GM23338 (cell line): ENCODE results near the gene PRR35. TPM values are rescaled to one million over a fixed set of nuclear protein-coding genes. Genes with fewer than 3 reads are reported as not detected.

Experiments used
- ATAC-seq: fragments of 200-7000 bp; cut with Tn5 transposase; 3 replicates; pipeline ENCODE4 v1.9.1; 2020
- DNase-seq: peaks from one replicate; pipeline ENCODE4 v3.0.0-alpha.2; 2015; ENCODE audit warnings: low spot score
- H2AFZ ChIP-seq: fragments of 200-600 bp; sonication (generic); 2 replicates; pipeline ENCODE4 v1.8.0; 2016; ENCODE audit warnings: antibody characterized with exemption, mild to moderate bottlenecking, moderate library complexity
- H3F3A ChIP-seq: fragments of 200-600 bp; sonication (generic); replicated peaks from 2 replicates; pipeline ENCODE4 v1.8.0; 2017; ENCODE audit warnings: antibody characterized with exemption, mixed run types, low read depth
- H3K27ac ChIP-seq: fragments of 200-600 bp; sonication (generic); 2 replicates; pipeline ENCODE4 v1.6.1; 2016; ENCODE audit warnings: low read depth
- H3K27me3 ChIP-seq: fragments of 200-600 bp; sonication (generic); 2 replicates; pipeline ENCODE4 v1.8.0; 2016; ENCODE audit warnings: mild to moderate bottlenecking, mixed run types, moderate library complexity; ENCODE audit not compliant: insufficient read depth
- H3K36me3 ChIP-seq: fragments of 200-600 bp; sonication (generic); 2 replicates; pipeline ENCODE4 v1.8.0; 2016; ENCODE audit warnings: mild to moderate bottlenecking; ENCODE audit not compliant: insufficient read depth
- H3K4me1 ChIP-seq: fragments of 200-600 bp; sonication (generic); 2 replicates; pipeline ENCODE4 v1.8.0; 2016; ENCODE audit warnings: mild to moderate bottlenecking, moderate library complexity; ENCODE audit not compliant: insufficient read depth
- H3K4me2 ChIP-seq: fragments of 200-600 bp; sonication (generic); 2 replicates; pipeline ENCODE4 v1.7.1; 2017; ENCODE audit warnings: mixed run types
- H3K4me3 ChIP-seq: fragments of 200-600 bp; sonication (generic); 2 replicates; pipeline ENCODE4 v1.6.1; 2016; ENCODE audit warnings: mixed run types
- H3K79me2 ChIP-seq: fragments of 200-600 bp; sonication (generic); replicated peaks from 2 replicates; pipeline ENCODE4 v1.8.0; 2017; ENCODE audit warnings: mild to moderate bottlenecking; ENCODE audit not compliant: insufficient read depth
- H3K9me2 ChIP-seq: fragments of 200-600 bp; sonication (generic); 2 replicates; pipeline ENCODE4 v1.8.0; 2017; ENCODE audit not compliant: insufficient read depth
- H4K20me1 ChIP-seq: fragments of 200-600 bp; sonication (generic); replicated peaks from 2 replicates; pipeline ENCODE4 v1.8.0; 2017; ENCODE audit warnings: mild to moderate bottlenecking; ENCODE audit not compliant: insufficient read depth
- H3K27ac Mint-ChIP-seq: 2 replicates; pipeline ENCODE4 v1.8.0; 2020; ENCODE audit warnings: inconsistent platforms, mild to moderate bottlenecking, moderate library complexity, mixed read lengths
- H3K27me3 Mint-ChIP-seq: 3 replicates; pipeline ENCODE4 v1.8.0; 2022; ENCODE audit warnings: low read depth, mild to moderate bottlenecking, moderate library complexity, mixed read lengths, inconsistent platforms; ENCODE audit not compliant: insufficient read depth, poor library complexity
- H3K36me3 Mint-ChIP-seq: 3 replicates; pipeline ENCODE4 v1.8.0; 2021; ENCODE audit warnings: low read depth, mild to moderate bottlenecking, inconsistent platforms, moderate library complexity, mixed read lengths
- H3K4me1 Mint-ChIP-seq: 3 replicates; pipeline ENCODE4 v1.8.0; 2020; ENCODE audit warnings: mild to moderate bottlenecking, inconsistent platforms, mixed read lengths
- H3K4me3 Mint-ChIP-seq: 3 replicates; pipeline ENCODE4 v1.8.0; 2021; ENCODE audit warnings: moderate library complexity, mild to moderate bottlenecking, inconsistent platforms, mixed read lengths
- H3K9me3 Mint-ChIP-seq: 3 replicates; pipeline ENCODE4 v1.8.0; 2020; ENCODE audit warnings: moderate library complexity, mild to moderate bottlenecking, inconsistent platforms, mixed read lengths
- CREB1 ChIP-seq: fragments of 250-450 bp; sonication (Bioruptor Pico); IDR thresholded peaks from 2 replicates; pipeline ENCODE4 v1.5.0; 2020; ENCODE audit warnings: low read depth, mild to moderate bottlenecking, moderate library complexity
- EZH2 ChIP-seq: fragments of 200-600 bp; sonication (generic); IDR thresholded peaks from one replicate; pipeline ENCODE4 v1.8.0; 2017; ENCODE audit warnings: antibody characterized with exemption, mild to moderate bottlenecking, low read depth; ENCODE audit not compliant: unreplicated experiment
- EZH2phosphoT487 ChIP-seq: fragments of 200-600 bp; sonication (generic); IDR thresholded peaks from one replicate; pipeline ENCODE4 v1.8.1; 2018; ENCODE audit warnings: antibody characterized with exemption; ENCODE audit not compliant: unreplicated experiment
- NANOG ChIP-seq: IDR thresholded peaks from 2 replicates; pipeline ENCODE4 v1.6.1; 2016; ENCODE audit warnings: antibody characterized with exemption, borderline replicate concordance
- POLR2AphosphoS5 ChIP-seq: IDR thresholded peaks from 2 replicates; pipeline ENCODE4 v1.6.1; 2016; ENCODE audit warnings: antibody characterized with exemption, low read depth
- STAT1 ChIP-seq: IDR thresholded peaks from one replicate; pipeline ENCODE4 v1.6.1; 2016; ENCODE audit warnings: antibody characterized with exemption; ENCODE audit not compliant: unreplicated experiment
- ZNF114 ChIP-seq: fragments of 250-450 bp; sonication (Bioruptor Pico); IDR thresholded peaks from 2 replicates; pipeline ENCODE4 v1.5.0; 2020; ENCODE audit warnings: mild to moderate bottlenecking, moderate library complexity
- ZNF331 ChIP-seq: fragments of 250-450 bp; sonication (Bioruptor Pico); IDR thresholded peaks from 2 replicates; pipeline ENCODE4 v1.5.0; 2020; ENCODE audit warnings: low read depth, mild to moderate bottlenecking, moderate library complexity
- polyA plus RNA-seq: library from polyadenylated mRNA; unstranded; fragments of >200 nt; fragmentation: Nextera tagmentation; extraction: Ambion mirVana; gene quantifications from 2 replicates; pipeline ENCODE4 v1.2.1, GENCODE V29; 2016
- total RNA-seq: library from RNA; depleted of rRNA; stranded (reverse); fragments of >200 nt; shearing (Covaris generic); gene quantifications from 2 replicates; pipeline ENCODE4 v1.2.3, GENCODE V29; 2014
- TF ChIP-seq, protein P1 (sequence below), 2 experiments: fragments of 200-600 bp in 1 of 2; sonication (generic) in 1 of 2; conservative IDR thresholded peaks; 2 replicates each; pipeline versions ENCODE4 v1.5.1 to v1.6.1; 2016 to 2017; ENCODE audit warnings: antibody characterized with exemption in 2 of 2, low read depth in 2 of 2, mild to moderate bottlenecking in 2 of 2, moderate library complexity in 1 of 2
- TF ChIP-seq, protein P2 (sequence below): IDR thresholded peaks from 2 replicates; pipeline ENCODE4 v1.6.1; 2016; ENCODE audit warnings: antibody characterized with exemption
- TF ChIP-seq, protein P3 (sequence below): IDR thresholded peaks from one replicate; pipeline ENCODE4 v1.6.1; 2018; ENCODE audit warnings: antibody characterized with exemption; ENCODE audit not compliant: unreplicated experiment
- TF ChIP-seq, protein P4 (sequence below): fragments of 250-450 bp; sonication (Bioruptor Pico); IDR thresholded peaks from 2 replicates; pipeline ENCODE4 v1.5.0; 2020; ENCODE audit warnings: mild to moderate bottlenecking, moderate library complexity

PRR35 gene
- total and polyA plus RNA-seq, 2 experiments from 2014 or later = 0.32 to 1.4 TPM

GRCh38 chr16:580141-580945 is 20.1 kb downstream of the PRR35 start:
- H3K9me2 ChIP-seq = no peaks in the 10 kb centered on the region
- no peak overlapping the region for H3K4me3 ChIP-seq
- H3K4me3 Mint-ChIP-seq = no peak overlapping the region
- H3K4me2 ChIP-seq = no peak overlapping the region
- peaks cover 5% of the 10 kb centered on the region; the same call in 1 of the 2 replicates for H3K4me1 ChIP-seq
- peaks cover 1% of the 10 kb centered on the region; the same call in 1 of the 2 replicates for H3K27me3 ChIP-seq
- ATAC-seq = no peak
- H3K27ac ChIP-seq = no peak overlapping the region
- H3K27me3 Mint-ChIP-seq = peaks cover 4% of the 10 kb centered on the region
- no peaks in the 10 kb centered on the region for H3K36me3 Mint-ChIP-seq
- TF ChIP-seq POLR2AphosphoS5 (no peak), STAT1 (no peak), CREB1 (CRISPR knock-in tag) (no peak), NANOG (no peak), ZNF114 (no peak), EZH2 (no peak), ZNF331 (no peak), EZH2phosphoT487 (no peak)
- TF ChIP-seq, protein P1, sequence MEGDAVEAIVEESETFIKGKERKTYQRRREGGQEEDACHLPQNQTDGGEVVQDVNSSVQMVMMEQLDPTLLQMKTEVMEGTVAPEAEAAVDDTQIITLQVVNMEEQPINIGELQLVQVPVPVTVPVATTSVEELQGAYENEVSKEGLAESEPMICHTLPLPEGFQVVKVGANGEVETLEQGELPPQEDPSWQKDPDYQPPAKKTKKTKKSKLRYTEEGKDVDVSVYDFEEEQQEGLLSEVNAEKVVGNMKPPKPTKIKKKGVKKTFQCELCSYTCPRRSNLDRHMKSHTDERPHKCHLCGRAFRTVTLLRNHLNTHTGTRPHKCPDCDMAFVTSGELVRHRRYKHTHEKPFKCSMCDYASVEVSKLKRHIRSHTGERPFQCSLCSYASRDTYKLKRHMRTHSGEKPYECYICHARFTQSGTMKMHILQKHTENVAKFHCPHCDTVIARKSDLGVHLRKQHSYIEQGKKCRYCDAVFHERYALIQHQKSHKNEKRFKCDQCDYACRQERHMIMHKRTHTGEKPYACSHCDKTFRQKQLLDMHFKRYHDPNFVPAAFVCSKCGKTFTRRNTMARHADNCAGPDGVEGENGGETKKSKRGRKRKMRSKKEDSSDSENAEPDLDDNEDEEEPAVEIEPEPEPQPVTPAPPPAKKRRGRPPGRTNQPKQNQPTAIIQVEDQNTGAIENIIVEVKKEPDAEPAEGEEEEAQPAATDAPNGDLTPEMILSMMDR (conservative IDR thresholded peaks at IDR 0.05; ENCODE audit: low read depth in 2 of 2) = no peak
- TF ChIP-seq, protein P2, sequence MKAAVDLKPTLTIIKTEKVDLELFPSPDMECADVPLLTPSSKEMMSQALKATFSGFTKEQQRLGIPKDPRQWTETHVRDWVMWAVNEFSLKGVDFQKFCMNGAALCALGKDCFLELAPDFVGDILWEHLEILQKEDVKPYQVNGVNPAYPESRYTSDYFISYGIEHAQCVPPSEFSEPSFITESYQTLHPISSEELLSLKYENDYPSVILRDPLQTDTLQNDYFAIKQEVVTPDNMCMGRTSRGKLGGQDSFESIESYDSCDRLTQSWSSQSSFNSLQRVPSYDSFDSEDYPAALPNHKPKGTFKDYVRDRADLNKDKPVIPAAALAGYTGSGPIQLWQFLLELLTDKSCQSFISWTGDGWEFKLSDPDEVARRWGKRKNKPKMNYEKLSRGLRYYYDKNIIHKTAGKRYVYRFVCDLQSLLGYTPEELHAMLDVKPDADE = no peak
- TF ChIP-seq, protein P3, sequence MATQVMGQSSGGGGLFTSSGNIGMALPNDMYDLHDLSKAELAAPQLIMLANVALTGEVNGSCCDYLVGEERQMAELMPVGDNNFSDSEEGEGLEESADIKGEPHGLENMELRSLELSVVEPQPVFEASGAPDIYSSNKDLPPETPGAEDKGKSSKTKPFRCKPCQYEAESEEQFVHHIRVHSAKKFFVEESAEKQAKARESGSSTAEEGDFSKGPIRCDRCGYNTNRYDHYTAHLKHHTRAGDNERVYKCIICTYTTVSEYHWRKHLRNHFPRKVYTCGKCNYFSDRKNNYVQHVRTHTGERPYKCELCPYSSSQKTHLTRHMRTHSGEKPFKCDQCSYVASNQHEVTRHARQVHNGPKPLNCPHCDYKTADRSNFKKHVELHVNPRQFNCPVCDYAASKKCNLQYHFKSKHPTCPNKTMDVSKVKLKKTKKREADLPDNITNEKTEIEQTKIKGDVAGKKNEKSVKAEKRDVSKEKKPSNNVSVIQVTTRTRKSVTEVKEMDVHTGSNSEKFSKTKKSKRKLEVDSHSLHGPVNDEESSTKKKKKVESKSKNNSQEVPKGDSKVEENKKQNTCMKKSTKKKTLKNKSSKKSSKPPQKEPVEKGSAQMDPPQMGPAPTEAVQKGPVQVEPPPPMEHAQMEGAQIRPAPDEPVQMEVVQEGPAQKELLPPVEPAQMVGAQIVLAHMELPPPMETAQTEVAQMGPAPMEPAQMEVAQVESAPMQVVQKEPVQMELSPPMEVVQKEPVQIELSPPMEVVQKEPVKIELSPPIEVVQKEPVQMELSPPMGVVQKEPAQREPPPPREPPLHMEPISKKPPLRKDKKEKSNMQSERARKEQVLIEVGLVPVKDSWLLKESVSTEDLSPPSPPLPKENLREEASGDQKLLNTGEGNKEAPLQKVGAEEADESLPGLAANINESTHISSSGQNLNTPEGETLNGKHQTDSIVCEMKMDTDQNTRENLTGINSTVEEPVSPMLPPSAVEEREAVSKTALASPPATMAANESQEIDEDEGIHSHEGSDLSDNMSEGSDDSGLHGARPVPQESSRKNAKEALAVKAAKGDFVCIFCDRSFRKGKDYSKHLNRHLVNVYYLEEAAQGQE = no peak
- TF ChIP-seq, protein P4, sequence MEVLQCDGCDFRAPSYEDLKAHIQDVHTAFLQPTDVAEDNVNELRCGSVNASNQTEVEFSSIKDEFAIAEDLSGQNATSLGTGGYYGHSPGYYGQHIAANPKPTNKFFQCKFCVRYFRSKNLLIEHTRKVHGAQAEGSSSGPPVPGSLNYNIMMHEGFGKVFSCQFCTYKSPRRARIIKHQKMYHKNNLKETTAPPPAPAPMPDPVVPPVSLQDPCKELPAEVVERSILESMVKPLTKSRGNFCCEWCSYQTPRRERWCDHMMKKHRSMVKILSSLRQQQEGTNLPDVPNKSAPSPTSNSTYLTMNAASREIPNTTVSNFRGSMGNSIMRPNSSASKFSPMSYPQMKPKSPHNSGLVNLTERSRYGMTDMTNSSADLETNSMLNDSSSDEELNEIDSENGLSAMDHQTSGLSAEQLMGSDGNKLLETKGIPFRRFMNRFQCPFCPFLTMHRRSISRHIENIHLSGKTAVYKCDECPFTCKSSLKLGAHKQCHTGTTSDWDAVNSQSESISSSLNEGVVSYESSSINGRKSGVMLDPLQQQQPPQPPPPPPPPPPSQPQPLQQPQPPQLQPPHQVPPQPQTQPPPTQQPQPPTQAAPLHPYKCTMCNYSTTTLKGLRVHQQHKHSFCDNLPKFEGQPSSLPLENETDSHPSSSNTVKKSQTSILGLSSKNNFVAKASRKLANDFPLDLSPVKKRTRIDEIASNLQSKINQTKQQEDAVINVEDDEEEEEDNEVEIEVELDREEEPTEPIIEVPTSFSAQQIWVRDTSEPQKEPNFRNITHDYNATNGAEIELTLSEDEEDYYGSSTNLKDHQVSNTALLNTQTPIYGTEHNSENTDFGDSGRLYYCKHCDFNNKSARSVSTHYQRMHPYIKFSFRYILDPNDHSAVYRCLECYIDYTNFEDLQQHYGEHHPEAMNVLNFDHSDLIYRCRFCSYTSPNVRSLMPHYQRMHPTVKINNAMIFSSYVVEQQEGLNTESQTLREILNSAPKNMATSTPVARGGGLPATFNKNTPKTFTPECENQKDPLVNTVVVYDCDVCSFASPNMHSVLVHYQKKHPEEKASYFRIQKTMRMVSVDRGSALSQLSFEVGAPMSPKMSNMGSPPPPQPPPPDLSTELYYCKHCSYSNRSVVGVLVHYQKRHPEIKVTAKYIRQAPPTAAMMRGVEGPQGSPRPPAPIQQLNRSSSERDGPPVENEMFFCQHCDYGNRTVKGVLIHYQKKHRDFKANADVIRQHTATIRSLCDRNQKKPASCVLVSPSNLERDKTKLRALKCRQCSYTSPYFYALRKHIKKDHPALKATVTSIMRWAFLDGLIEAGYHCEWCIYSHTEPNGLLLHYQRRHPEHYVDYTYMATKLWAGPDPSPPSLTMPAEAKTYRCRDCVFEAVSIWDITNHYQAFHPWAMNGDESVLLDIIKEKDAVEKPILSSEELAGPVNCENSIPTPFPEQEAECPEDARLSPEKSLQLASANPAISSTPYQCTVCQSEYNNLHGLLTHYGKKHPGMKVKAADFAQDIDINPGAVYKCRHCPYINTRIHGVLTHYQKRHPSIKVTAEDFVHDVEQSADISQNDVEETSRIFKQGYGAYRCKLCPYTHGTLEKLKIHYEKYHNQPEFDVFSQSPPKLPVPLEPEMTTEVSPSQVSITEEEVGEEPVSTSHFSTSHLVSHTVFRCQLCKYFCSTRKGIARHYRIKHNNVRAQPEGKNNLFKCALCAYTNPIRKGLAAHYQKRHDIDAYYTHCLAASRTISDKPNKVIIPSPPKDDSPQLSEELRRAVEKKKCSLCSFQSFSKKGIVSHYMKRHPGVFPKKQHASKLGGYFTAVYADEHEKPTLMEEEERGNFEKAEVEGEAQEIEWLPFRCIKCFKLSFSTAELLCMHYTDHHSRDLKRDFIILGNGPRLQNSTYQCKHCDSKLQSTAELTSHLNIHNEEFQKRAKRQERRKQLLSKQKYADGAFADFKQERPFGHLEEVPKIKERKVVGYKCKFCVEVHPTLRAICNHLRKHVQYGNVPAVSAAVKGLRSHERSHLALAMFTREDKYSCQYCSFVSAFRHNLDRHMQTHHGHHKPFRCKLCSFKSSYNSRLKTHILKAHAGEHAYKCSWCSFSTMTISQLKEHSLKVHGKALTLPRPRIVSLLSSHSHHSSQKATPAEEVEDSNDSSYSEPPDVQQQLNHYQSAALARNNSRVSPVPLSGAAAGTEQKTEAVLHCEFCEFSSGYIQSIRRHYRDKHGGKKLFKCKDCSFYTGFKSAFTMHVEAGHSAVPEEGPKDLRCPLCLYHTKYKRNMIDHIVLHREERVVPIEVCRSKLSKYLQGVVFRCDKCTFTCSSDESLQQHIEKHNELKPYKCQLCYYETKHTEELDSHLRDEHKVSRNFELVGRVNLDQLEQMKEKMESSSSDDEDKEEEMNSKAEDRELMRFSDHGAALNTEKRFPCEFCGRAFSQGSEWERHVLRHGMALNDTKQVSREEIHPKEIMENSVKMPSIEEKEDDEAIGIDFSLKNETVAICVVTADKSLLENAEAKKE (CRISPR knock-in tag) = no peak
- H3K27ac Mint-ChIP-seq = no peak overlapping the region
- H4K20me1 ChIP-seq = no peaks in the 10 kb centered on the region
- no peak overlapping the region for H2AFZ ChIP-seq
- H3K36me3 ChIP-seq = no peaks in the 10 kb centered on the region
- H3K4me1 Mint-ChIP-seq = peaks cover 4% of the 10 kb centered on the region
- no peaks in the 10 kb centered on the region for H3K9me3 Mint-ChIP-seq
- no peak for DNase-seq
- no peaks in the 10 kb centered on the region for H3K79me2 ChIP-seq
- H3F3A ChIP-seq = peaks cover 10% of the 10 kb centered on the region; the same call in 1 of the 2 replicates
